ENCODE measurements around the gene SDK2.
A peak's percentile ranks its signal among the peaks of the same experiment; 100 is the strongest.

The SDK2 gene

DNA sequence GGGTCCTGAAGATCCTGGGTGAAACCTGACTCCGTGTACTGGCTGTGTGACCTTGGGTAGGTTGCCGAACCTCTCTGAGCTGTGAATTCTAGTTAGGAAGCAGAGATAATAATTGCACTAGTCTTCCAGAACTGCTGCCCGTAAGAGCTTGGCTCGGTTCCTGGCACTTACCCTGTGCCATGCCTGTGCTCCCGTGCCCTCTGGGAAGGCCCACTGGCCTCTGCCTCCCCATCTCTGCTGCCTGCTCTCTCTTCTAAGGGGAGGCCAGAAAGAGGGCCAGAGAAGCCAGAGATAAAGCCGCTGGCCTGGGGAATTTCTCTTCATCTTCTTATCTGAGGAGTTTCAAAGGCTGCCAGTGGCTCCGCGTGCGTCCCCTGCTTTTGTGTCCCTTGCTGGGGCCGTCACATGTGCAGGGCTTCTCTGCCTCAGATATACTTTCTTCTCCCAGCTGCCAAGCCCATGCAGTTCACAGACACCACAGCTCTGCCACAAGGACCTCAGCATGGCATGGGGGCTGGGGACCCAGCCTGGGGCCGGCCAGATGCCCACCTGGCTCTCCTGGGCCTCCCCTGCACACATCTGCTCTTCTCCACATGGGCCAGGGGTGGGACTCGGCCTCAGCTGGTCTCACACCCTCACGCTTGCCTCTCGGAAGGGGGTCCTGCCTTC, 145.2 kb downstream of the SDK2 start:
- DNase-seq = no peak

DNA sequence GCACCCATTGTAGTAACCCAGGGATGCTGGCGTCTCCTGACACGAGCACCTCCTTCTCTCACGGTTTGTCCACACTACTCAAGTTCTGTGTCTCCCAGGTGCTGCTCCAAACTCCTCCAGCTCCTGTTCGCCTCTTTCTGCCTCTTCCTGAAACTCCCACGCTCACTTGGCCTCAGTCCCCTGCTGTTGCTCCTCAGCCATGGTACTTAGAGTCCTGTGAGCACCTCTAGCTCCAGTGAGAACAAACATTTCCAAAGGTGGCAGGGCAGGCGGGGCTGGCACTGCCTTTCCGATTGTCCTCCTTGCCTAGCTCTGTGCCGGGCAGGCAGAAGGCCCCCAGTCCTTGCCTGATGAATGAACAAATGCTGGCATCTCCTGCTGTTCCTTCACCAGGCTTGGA, 146.1 kb downstream of the SDK2 start:
- no peak for DNase-seq

DNA sequence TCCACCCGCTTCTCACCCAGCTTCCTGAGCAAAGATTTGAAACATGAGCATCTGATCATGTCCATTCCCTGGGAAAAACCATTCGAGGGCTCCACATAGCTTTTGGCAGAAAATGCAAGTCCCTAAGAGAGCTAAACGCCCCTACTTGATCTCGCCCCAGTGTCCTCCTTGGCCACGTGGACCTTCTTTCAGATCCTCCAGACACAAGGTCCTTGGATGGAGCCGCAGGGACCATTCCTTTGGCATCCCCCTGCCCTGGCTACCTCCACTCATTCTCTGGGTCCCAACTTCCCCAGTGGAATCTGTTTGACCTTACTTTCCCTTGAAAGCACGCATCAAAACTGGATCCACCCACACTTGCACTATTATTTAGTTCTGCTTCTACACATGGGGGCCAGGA, 146.5 kb downstream of the SDK2 start:
- DNase-seq = no peak

DNA sequence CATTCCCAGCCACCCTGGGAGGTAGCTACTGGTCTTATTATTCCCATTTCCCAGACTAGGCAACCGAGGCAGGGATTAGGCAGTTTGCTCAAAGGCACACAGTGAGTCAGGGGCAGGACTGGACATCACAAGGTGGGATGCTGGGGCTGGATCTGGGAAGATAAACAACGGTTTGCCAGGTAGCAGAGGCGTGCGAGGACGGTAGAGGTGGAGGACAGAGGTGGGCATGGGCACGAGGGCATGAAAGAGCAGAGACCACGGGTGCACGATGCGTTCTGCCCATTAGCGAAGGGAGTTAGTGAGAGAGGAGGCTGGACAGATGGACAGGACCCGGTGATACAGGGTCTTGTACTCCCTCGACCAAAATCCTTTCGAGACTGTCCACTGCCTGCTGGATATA, 148.0 kb downstream of the SDK2 start:
- no peak for DNase-seq

DNA sequence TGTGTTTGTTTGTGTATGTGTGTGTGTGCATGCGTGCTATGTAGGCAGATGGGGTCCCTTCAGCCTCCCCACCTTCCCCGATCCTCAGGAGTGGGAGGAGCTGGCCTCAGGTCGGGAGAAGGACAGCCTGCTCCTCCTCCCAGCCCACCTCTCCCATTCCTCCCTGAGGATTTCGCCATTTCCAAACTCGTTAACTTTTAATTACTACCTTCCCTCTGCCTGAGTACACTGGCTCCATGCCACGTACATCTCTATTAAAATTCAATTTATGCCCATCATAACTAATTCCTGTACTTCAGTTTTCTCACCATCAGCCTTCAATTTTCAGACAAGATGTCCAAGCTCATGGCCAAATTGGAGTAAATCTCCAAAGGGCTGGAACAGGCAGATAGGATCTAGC, 148.6 kb downstream of the SDK2 start:
- DNase-seq = no peak

DNA sequence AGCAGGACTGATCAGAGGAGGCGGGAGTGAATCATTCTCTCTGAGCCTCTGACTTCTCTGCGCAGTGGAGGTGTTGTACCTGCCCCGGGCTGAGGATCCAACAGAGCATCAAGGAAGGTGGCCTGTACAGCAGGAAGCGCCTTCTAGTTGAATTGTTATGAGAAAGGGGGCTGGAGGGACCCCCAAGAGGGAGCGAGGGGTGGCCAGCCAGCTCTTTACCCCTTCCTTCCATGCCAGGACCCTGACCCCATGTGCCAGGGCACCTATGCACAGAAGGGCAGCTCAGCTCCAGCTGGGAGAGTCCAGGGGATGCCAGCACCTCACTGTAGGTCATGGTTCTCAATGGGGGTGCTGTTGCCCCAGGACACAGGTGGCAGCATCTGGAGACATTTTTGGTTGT, 149.3 kb downstream of the SDK2 start:
- DNase-seq = no peak

DNA sequence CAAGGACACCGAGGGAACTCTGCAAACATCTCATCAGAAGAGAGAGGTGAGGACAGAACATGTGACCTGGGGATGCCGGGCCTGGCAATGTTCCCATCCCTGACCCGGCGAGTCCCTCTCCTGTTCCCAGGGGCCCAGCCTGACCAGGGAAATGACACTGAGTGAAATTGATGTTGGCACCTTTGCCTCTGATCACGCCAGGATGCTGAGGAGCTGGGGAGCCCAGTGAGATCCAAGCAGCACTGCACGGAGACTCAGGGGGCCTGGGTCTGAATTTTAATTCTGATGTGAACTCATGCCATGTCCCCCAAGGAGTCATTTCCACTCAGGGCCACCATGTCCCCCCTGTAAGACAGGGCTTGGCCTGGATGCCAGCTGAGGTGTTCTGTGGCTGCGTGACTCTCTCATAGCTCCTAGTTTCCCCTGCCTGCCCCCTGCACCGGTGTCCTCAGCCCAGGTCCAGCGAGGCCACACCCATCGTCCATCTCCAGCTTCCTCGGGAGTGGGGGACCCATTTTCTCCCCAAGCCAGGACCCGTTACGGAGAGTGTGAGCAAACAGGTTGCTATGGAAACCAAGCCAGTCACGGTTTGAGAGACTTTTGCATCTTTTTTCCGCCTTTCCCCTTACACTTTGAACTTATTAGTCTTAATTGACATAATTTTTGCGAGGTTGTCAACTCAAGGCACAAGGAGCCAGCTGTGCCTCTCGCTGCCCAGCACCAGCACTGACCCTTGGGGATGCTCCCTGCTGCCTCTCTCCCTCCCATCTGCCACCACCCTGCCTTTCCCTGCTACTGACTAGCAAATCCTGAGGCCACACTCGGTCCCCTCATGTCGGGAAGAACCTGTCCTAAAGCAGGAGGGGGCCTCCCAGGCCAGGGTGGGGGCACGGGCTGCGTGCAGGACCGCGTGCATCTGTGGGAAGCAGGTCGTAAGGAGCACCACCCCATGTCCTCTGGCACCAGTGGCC, 150.0 kb downstream of the SDK2 start:
- DNase-seq = no peak

DNA sequence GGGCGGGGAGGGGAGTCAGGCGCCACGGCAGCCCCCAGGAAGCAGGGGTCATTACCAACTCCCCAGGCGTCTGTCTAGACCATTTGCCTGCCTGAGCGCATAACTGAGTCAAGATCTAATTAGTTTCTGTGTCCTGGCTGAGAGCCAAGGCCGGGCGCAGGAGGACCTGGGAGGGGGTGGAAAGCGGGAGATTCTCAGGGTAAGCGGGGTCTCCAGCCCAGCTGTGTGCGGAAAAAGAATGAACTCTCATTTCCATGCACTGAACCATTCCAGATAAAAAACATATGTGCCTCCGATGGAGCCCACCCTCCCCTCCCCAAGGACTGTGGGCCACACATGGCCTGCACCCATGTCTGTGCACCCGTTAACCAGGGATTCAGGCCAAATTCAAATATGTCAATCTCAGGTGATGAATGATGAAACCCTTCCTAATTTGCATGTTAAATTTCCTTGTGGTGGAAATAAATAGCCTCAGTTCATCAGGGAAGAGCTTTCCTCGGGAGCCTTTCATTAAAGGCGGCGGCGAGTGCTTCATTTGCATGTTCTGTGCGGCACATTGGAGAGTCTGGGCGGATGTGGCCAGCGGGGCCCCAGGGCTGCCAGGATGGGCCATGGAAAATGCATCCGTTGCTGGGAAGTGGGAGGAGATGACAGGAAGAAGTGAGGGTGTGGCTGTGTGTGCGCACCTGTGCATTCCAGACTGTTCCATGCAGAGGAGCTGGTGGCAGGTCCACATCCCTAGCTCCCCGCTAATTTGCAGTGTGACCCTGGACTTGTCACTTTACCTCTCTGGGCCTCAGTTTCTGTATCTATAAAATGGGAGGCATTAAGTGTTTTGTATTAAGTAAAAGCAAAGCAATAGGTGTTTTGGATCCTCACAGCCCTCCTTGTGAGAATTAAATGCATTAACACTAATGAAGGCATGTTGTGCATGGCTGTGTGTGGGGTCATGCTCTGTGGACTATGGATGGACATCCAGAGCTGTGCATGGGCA, 151.1 kb downstream of the SDK2 start:
- DNase-seq = peak; percentile 40 to 67

DNA sequence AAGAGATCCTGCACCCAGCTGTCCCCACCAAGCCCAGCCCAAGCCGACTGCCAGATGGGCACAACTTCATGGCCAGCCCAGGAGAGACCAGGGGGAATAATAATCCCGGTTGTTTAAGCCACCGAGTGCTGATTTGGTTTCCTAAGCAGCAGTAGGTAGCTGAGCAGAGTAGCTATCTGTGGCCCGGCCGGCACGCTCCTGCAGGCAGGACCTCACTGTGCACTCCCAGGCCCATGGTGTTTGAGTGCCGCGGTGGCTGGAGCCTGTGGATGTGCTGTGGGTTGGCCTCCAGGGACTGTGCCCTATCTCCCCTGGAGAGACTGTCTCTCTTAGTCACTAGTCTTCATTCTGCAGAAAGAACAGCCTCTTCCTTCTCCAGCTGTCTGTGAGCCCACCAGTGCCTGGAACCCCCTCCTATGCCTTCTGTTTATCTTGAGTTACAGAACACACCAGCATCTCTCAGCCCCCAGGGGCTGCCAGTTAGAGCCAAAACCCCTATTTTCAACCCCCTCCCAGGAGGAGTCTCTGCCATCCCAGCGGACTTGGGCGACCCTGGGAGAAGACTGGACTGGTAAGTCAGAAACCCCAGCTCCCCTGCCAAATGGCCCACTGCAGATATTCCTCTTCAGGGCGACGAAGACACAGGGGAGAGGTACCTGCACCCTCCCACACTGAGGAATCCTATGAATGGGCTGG, 152.0 kb downstream of the SDK2 start:
- DNase-seq = no peak

DNA sequence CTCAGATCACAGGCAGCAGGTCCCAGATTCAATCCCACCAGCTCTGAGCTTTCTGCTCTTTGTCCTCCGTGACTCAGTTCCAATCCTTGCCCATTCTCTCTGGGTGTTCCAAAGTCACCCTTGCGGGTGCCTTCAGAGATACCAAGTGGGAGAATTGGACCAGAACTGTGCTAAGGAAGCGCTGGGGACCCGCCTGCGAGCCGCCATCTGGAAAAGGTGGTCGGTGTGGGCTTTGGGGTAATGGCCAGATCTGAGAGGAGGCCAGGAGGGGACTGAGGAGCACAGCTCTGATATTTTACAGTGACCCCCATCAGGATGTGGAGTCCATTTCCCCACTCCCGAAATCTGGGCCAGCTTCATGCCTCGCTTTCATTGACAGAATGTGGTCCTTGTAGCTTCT, 152.6 kb downstream of the SDK2 start:
- no peak for DNase-seq

DNA sequence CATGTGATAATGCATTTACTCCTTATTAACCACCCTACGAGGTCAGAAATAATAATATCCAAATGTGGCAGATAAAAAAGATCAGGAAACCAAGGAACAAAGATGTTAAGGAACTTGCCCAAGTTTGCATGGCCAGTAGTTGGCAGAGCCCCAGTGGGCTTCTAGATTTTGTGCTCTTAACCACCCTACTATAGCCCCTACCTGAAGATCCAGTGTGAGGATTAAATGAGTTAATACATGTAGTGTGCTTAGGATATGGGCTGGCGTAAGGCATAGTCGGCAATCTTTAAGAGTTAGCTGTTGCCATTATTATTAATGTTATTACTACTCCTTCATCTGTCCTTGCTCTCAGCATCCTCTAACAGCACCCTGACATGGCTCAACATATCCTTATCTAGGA, 153.4 kb downstream of the SDK2 start:
- DNase-seq = no peak

DNA sequence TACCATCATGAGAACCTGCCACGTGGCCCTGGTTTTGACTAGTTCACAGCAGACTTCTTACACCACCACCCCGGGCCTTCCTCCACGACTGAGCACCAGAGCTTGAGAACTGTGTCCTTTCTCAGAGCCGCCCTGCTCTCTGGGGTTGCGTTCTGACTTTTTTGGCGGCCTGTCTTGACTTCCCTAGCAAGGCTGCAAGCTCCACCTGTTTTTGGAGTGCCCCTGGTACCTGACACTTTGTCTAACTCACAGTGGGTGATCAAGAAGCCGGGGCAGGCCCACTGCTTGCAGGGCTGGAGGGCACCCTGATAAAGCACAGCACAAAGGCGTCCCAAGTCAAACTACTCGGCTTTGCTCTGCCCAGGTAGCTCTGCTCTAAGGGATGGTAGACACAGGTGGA, 154.3 kb downstream of the SDK2 start:
- no peak for DNase-seq

DNA sequence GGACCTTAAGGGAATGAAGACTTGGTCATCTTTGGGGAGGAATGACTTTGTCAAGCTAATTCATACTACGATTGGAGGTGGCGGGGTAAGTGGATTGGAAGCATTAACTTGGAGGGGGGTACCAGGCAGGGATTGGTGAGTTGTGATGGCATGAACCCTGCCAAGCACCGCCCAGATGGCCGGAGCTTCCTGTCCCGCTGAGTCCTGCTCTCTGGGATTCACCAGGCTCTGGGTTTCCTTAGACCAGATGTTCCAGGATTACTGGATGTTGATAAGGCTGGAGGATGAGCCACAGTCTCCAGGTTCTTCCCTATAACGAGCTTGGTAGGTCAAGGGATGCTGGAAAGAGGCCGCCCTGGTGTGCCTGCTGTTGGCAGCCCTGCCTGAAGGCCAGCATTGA, 154.9 kb downstream of the SDK2 start:
- no peak for DNase-seq

DNA sequence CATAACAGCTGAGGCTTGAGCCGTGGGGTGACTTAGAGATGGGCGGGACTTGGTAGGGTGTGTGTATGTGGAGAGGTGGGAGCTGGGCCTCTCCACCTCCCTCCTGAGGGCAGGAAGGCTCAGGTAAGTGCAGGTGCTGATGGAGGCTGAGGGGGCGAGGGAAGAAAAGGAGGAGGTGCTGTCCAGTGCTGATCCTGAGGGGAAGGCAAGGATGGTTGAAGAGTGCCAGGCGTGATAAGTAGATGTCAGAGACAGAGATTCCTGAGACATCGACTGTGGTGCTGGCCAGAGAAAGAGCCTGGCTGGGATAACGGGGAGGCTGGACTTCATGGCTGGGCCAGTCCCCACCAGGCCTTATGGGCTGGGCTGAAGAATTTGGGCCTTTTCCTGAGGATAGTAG, 159.1 kb downstream of the SDK2 start:
- no peak for DNase-seq

DNA sequence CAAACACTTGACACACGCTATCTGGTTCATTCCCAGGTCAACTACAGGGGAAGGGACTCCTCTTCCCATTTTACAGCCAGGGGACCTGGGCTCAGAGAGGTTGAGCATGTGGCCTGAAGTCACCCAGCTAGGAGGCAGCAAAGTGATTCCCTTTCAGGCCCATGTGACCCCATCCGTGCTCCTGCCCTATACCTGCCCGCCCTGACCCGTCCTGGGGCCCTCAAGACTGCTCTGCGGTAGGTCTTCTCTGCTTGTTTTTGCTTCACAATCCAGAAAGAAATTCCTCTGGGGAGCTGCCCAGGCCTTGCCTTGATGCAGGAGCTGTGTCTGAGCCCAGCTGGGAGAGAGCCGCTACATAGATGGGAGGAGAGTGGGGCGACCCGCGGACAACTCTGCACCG, 161.4 kb downstream of the SDK2 start:
- DNase-seq = no peak

DNA sequence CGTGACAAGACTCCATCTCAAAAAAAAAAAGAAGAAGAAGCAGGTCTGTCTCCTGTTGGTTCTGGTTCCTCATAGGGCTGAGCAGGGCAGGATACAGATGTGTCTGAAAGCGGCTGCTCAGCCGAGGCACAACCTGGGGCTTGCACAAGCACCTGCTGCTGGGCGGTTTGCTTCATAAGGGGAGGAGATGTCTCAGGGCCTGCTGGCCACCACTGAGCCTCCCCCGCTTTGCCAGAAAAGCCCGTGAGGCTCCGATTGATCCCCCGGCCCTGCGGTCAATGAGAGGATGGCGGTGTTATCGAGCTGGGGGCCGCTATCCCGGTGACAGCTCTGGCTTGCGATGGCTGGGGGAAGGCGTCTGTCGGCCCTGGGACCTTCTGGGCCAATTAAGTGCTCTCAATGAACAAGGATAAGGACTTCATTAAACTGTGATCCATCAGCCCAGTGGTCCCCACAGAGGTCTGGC, 162.0 kb downstream of the SDK2 start:
- DNase-seq = no peak

DNA sequence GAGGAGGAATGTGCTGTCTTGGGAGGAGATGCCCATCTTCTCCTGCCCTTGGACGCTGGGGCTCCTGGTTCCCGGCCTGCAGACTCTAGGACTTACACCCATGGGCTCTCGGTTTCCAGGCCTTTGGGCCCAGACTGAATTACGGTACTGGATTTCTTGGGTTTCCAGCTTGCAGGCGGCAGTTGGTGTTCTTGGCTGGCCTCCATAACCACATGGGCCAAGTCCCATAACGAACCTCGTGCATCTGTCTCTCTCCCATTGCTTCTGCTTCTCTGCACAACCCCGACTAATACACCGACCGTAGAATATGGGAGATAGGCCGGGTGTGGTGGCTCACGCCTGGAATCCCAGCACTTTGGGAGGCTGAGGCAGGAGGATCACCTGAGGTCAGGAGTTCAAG, 162.6 kb downstream of the SDK2 start:
- no peak for DNase-seq

DNA sequence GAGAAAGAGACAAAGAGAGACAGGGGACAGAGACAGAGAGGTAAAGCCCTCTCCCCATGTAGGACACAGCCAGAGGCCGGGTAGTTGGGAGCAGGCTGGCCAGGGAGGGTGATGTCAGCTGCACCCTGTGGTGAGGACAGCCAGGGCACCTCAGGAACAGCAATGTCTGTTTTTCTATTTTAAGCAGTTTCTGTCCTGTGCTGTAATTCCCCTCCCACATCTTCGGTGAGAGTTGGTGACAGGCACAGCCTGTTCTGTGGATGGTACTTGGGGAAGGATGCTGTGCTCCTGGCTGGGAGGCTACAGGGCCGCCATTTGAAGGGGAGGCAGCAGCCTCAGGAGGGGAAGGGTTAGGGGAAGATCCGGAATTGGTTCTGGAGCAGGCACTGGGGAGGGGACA, 163.5 kb downstream of the SDK2 start:
- DNase-seq = no peak

DNA sequence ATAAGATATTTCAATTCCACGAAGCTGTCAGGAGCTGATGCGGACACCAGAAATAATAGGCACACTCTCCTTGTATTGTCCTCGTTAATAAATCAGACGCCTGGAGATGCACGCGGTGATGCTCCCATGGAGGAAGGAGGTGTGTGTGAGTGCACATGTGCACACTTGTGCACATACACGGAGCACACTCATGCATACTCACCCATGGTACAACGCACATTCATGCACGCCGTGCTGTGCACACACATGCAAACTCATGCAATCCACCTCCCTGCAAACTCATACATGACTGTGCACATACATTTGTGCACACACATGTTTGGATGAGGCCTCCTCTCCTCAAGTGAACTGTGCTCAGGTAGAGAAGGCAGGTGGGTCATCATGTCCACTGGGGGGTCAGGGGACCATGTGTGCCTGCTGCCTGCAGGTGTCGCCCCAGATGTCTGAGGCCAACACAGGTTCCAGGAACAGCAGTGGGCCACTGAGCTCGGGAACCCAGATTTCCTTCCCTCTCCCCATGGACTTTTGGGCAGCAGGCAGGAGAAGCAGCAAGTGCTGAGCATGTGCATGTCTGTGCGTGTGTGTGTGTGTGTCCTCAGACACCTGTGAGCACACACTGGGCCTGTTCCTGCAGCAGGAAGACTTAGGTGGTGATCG, 165.3 kb downstream of the SDK2 start:
- DNase-seq = no peak

DNA sequence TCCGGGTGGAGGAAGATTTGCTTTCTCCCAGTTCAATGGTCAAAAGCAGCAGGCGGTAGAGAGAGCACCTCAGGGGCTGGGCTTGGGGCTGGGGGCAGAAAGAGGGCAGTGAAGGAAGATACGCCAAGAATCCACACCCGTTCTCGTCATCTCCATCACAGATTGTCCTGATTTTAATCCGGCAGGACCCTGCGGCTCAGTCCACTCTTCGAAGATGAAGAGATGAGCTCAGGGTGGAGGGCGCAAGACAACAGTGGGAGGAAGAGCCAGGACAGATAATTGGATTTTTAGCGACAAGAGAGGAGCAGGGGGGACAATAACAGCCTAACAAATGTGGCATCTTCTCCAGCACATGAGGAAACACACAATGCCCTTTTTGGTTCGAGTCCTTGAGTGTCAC, 165.9 kb downstream of the SDK2 start:
- DNase-seq = no peak

DNA sequence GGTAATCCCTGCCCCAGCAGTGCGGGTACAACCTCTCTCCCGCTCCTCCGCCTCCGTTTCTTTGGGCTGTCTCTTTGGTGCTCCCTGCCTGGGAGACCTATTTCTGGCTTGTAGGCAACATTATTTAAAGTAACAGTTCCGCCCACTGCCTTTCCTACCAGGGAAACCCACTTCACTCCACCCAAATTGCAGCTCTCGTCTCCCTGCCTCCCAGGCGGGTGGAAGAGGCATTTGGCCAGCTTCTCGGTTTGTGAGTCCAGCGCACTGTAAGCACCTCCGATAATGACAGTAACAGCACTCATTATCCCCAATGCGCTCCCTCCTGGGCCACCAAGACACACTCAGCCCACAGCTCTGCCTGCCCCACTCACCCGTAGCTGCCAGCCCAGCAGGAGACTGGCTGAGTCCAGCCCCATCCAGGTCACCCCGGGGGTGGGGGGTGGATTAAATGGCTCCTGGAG, 167.3 kb downstream of the SDK2 start:
- peak; percentile 23 to 56 for DNase-seq
